H4 (cell line): ENCODE results near the gene NCDN. TPM values are rescaled to one million over a fixed set of nuclear protein-coding genes. Genes with fewer than 3 reads are reported as not detected.

Experiments used
- DNase-seq: peaks from one replicate; pipeline ENCODE4 v3.0.0-alpha.2; 2015; ENCODE audit warnings: low spot score
- total RNA-seq: library from RNA; depleted of rRNA; stranded (reverse); fragments of >200 nt; shearing (Covaris generic); gene quantifications from 2 replicates; pipeline ENCODE4 v1.2.3, GENCODE V29; 2014

Gene NCDN
- total RNA-seq, 1 experiment from 2014 or later, result 8.0 TPM

DNA sequence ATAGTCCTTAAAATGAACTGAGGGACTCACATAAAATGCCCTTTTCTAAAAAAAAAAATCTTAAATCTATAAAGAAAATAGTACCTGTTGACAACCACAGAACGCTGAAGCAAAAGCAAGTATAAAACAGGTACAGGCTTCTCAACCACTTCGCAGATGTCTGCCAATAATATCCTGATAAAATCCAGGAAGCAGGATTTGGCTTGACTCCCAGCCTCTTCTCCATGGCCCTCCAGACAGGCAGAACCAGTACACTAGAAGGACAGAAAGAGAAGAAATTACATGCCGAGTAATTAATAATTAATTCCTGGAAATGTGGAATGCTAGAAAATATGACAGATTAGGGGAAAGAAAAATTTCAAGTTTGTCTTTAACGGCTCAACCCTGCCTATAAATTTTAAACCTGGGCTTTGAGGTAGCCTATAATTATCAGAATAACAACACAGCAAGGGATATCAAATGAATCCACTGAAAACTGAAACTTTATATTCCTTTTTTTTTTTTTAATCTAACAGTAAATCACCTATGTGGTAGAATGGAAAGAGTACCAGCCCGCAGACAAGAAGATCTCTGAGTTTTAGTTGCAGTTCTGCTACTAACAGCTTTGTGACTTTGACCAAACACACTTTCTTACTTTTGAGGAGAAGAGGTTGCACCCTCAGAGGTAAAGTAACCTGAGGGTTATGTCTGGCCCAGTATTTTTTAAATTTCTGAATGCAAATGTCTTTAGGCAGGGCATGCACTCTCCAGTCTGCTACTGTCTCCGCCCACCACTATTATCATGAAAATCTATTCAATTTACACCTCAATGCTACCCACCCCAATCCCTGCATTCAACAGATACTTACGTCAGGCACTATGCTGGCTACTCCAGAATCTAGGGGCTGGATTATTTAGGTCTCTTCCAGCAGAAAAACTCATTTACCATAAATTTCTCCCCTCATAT is 3.1 kb upstream of the NCDN start:
- no peak for DNase-seq

DNA sequence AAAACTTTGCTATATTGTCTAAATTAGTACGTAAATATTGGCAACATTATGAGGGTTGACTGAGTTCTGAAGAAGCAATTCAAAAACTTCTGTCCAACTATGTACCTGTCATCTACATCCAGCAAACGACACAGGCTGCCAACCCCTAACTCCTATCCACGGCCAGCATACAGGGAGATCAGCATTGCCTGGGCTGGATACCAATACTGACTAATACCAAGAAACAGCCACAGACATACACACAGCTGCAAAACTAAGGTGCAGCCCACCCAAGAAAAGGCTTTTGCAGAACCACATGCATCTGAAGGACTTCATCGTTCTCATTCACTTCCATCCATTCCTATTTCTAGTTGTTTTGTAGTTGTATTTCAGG is 2.4 kb upstream of the NCDN start:
- DNase-seq, result no peak

DNA sequence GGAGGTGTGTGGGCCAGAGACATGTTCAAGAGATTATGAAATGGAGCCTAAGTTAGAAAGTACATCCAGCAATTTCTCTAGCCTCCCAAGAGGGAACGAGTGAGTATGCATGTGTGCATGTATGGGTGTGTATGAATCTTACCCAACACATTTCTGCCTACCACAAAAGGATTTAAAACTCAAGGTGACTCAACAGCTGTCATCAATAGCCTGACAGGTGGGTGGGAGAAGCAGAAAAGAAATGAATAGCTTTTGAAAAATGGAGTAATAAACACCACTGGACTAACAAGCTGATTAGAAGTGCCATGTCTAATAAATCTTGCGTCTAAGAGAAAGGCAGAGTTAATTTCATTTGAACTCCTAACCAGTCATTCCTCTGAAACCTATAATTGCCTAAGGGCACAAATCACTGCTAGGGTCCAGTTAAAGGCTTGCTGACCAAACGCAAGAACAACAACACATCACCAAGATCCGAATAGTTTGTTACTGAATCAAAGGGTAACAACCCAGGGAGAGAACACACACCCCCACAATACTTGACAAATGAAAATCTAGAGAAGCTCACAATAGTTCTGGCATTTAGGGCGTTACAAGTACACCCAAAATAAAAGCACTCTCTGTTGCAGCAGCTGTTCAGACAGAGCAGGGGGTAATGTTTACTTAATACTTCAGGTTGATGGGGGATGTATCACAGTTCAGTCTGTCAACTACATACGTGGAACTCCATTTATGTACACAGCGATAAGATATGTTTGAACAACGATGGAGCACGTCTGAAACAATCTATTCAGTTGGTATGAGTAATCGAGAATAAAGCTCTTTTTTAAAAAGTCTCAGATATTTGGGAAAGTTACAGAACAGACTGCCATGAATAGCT is 1.8 kb upstream of the NCDN start:
- no peak for DNase-seq

DNA sequence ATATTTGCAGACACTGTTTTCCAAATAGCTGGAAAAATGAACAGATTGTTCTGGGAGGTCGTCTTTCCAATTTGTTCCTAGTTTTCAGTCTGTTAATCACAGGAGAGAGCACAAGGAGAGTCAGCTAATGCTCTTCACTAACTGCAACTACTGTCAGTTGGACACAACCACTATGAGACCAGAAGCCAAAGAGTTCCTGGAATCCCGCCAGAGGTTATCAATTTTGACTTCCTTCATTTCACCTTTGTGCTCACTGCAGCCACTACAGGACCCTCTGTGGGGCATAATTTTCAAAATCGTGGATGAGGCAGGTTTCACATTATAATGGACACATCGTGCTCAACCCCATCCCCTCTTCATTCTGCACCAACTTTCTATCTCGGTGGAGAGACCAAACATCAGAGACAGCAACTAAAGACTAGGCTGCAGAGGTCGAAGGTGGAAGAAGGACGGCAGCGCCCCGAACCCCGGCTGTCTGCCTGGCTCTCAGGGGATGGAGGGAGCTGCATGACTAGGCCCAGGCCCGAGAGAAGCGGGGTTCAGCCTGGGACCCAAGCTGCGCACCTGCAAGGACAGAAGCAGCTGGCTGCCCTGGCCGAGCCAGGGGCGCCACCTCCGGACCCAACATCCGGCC is 998 bp upstream of the NCDN start:
- no peak for DNase-seq

DNA sequence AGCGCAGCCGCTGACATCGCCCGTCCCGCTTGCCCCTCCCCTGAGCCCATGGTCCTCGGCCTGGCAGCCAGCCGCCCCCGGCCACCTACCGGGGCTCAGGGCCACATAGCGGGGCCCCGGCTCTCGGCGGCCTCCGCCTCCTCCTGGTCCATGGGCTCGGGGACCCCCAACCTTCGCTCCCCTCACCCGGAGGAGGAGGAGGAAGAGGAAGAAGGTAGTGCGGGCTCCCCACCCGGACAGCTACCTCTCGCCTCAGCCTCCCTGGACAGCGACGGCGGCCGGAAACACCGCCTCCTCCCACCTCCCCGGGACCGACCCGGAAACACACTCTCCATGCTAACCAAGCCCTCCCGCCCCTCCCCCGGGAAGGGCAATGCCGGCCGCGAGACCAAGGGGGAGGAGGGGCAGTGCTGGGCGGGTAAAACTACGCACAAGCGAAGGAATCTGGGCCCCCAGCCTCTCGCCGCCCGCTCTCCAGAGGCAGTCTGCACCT is 435 bp upstream of the NCDN start, which contains the start of gene KIAA0319L:
TSS of gene KIAA0319L (minus strand) at position 286 of the 493 bp plus-strand sequence. CDS start 2,912 bp downstream, outside the sequence.
- DNase-seq, result peak; percentile 60

DNA sequence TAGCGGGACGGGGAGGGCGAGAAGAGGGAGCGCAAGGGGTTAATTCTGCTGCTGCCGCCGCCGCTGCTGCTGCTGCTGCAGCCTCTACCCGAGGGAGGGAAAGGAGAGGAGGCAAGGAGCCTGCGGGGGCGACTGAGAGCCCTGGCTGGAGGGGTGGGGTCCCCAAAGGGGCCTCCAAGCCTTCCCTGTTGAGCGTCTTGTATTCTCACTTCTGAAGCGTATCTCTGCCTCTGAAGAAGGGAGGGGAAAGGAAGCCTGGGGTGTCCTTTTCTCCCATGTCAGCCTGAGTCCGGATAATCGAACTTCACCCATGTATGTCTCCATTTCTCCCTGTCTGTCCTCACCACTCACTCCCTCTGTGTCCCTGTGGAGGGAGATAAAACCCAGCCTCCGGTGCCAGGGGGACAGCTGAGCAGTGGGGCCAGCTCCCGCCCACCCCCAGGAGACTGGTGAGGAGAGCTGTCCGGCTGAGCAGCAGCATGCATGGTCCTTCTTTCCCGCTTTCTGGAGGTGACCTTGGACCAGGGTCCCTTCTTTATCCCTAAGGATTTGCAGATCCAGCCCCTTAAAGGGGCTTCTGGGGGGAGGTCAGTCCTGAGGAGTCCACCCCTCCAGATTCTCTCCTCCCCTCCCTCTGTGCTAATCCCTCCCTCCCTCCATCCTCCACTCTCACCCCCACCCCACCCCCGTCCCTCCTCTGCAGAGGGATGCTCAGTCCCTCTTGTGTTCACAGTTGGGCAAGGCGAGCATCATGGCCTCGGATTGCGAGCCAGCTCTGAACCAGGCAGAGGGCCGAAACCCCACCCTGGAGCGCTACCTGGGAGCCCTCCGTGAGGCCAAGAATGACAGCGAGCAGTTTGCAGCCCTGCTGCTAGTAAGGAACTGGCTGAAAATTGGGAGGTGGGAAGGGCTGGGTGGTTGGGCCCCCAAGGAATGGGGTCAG is 1.0 kb downstream of the NCDN start:
- no peak for DNase-seq

DNA sequence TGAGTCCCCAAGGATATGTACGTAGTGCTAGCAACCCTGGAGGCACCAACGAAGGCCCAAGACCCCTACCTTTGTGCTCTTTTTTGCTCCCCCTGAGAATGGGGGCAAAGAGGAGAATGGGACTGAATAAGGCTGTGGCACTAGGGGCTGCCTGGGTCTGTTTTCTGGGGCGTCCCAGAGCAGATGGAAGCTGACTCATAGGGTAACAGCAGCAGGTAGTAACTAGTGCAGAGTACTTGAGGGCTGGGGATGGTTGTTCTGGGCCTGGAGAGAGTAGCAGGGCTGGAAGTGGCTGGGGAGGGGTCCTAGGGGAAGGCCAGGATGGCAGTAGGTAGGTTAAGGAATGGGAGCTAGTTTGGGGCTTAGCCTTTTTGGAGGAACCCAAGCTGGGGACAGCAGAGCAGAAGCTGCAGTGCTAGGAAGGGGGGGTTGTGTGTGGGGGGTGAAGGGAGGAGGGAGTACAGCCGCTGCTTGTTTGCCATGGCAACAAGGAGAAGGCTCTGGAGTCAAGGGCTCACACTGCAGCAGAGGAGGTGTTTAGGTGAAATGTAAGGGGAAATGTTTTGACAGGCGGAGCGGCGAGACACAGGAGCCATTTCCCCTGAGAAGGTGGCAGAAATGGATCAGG is 1.8 kb downstream of the NCDN start:
- DNase-seq, result no peak

DNA sequence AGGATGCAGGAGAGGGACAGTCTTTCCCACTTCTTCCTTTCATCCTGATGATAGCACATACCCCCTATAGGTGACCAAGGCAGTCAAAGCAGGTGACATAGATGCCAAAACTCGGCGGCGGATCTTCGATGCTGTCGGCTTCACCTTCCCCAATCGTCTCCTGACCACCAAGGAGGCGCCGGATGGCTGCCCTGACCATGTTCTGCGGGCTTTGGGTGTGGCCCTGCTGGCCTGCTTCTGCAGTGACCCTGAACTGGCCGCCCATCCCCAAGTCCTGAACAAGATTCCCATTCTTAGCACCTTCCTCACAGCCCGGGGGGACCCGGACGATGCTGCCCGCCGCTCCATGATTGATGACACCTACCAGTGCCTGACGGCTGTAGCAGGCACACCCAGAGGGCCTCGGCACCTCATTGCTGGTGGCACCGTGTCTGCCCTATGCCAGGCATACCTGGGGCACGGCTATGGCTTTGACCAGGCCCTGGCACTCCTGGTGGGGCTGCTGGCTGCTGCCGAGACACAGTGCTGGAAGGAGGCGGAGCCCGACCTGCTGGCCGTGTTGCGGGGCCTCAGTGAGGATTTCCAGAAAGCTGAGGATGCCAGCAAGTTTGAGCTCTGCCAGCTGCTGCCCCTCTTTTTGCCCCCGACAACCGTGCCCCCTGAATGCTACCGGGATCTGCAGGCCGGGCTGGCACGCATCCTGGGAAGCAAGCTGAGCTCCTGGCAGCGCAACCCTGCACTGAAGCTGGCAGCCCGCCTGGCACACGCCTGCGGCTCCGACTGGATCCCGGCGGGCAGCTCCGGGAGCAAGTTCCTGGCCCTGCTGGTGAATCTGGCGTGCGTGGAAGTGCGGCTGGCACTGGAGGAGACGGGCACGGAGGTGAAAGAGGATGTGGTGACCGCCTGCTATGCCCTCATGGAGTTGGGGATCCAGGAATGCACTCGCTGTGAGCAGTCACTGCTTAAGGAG is 2.9 kb downstream of the NCDN start:
- DNase-seq, result no peak

DNA sequence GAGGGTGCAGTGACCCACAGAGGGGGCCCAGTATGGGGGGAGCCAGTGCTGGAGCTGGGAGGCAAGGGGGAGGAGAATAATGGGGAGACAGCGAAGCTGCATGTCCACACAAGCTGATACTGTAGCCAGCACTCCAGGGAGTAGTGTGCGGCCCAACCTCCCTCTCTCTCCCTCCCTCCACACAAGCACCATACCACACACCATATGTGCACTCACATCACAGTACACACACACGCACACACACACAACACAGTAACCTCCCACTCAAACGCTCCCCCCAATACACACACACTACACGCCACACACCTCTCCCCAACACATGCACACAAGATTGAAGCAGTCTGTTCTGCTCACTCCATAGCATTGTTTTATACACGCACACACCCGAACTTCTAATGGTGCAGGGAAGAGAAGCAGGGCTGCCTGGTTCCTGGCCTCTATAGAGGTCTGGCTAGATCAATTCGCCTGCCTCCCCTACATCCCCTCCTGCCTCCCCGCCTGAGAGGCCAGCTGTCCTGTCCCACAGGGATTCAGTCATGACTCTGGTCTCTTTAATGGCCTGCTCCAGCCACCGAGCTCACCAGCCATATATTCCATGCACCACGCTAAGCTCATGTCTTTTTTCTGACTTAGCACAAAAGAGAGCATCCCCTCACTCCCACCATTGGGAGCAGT is 3.8 kb downstream of the NCDN start:
- DNase-seq, result no peak

DNA sequence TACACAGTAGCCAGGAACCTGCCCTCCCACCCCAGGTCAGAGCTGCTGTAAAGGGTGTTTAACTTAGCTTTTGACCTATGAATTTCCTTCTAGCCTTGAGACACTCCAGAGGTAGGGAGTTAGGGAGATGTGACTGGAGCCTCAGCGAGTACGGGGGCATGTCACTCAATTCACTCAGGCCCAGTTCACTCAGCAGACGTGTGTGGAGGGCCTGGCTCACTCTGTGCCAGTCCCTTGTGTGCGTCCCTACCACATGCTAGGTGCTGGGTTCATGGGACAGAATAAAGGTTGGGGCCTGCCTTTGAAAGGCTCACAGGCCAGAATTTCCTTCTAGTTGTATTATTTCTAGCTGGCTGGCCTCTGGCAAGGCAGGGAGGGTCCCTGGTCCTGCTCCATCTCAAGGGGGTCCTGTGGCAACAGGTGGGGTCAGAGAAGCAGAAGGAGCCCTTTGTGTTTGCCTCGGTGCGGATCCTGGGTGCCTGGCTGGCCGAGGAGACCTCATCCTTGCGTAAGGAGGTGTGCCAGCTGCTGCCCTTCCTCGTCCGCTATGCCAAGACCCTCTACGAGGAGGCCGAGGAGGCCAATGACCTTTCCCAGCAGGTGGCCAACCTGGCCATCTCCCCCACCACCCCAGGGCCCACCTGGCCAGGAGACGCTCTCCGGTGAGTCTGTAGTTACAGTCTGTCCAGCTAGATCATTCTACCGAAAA is 4.5 kb downstream of the NCDN start:
- DNase-seq, result no peak

DNA sequence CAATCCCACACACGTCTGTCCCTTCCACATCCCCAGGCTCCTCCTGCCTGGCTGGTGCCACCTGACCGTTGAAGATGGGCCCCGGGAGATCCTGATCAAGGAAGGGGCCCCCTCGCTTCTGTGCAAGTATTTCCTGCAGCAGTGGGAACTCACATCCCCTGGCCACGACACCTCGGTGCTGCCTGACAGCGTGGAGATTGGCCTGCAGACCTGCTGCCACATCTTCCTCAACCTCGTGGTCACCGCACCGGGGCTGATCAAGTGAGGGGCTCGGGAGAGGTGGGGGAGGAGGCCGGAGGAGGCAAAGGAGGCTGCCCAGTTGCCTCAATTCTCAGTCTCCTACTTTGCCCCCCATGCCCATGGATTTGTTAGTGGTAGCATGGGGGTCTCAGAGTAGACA is 5.6 kb downstream of the NCDN start:
- DNase-seq, result no peak

DNA sequence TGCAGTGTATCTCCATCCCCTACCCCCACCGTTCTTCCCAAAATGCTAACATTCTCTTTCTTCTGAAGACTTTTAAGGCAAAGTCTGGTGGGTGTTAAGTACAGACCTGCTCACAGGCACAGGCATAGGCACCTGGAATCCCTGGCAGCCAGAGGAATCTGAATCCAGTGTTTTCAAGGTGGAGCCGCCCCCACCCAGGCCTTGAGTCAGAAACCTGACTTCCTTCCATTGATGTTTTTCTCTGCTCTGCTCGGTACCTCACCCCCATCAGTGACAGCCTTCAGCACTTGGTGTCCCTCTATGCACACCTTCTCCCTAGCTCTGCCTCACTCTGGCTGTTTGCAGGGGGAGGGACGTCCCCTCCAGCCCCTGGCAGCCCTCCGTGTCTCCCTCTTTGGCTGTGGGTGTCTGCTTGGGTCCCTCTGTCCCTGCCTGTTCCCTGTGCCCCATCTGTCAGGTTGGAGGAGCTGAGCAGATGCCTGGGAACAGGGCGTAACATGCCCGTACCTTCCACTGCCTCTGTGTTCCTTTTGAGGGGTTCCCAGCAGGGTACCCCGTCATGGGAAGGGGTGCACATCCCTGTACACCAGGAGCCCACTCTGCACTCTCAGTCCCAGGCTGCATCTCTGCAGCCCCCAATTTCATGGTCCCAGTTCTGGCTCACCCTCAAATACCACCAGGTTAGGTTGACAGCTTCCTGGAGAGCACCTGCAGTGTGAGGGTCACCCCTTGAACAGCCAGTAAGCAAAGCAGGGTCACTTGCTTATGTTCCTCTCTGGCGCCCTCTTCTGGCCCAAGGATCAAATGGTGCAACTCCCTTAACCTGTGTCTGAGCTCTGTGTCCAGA is 6.7 kb downstream of the NCDN start:
- DNase-seq, result peak; percentile 49

DNA sequence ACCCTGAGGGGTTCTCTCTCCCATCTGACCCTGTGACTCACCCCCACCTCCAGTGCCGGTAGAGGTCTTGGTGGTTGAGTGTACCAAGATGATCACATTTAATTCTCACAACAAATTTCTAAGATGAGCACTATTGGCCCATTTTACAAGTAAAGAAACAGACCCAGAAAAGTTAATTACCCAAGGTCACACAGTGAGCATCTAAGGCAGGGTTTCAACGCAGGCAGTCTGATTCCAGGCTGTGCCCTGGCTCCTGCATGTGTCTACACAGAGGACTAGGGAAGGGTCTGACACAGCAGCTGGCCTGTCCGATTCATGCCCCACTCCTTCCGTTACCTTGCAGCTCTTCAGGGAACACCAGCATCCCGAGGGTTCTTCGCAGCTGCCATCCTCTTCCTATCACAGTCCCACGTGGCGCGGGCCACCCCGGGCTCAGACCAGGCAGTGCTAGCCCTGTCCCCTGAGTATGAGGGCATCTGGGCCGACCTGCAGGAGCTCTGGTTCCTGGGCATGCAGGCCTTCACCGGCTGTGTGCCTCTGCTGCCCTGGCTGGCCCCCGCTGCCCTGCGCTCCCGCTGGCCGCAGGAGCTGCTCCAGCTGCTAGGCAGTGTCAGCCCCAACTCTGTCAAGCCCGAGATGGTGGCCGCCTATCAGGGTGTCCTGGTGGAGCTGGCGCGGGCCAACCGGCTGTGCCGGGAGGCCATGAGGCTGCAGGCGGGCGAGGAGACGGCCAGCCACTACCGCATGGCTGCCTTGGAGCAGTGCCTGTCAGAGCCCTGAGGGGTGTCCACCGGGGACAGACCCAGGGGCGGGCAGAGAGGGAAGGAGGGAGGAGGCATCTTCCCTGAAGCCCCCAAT is 7.5 kb downstream of the NCDN start:
- no peak for DNase-seq

DNA sequence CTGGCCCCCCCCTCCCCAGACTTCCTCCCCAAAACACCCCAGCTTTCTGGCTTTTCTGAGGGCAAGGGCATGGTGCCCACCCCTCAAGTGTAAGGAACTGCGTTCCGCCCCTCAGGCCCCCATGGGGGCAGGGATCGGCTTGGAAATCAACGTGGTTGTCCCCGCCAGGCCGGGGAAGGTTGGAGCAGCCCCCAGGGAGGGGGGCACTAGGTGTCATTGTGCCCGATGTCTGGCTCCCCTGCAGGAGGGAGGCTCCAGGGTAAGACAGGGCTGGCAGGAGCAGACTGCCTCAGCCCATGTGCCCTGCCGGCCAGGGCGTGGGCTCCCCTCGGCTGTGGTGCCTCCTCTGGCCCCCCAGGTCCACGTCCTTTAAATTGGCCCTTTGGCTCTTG is 8.1 kb downstream of the NCDN start:
- DNase-seq, result no peak

DNA sequence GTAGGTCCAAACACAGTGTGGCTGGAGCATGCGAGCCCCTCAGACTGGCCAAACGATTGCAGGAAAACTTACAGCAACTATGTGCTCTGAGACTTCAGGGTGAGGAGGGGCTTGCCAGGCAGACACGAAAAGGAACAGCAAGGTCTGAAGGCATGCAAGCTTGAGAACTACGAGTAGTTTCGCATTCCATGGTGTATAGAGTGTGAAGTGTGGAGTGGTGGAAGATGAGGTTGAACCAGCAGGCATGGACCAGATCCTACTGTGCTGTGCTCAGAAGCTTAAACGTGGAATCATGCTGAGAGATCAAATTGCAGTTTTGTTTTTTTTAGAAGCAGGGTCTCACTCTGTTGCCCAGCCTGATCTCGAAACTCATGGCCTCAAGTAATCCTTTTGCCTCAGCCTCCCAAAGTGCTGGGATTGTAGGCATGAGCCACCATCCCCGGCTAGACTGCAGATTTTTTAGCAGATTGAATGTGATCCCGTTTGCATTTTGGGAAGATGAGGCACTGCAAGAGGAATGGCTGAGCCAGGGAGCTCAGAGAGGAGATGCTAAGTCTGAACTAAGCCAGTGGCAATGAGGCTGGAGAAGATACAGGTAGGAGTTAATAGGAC is 10.5 kb downstream of the NCDN start:
- DNase-seq, result no peak

DNA sequence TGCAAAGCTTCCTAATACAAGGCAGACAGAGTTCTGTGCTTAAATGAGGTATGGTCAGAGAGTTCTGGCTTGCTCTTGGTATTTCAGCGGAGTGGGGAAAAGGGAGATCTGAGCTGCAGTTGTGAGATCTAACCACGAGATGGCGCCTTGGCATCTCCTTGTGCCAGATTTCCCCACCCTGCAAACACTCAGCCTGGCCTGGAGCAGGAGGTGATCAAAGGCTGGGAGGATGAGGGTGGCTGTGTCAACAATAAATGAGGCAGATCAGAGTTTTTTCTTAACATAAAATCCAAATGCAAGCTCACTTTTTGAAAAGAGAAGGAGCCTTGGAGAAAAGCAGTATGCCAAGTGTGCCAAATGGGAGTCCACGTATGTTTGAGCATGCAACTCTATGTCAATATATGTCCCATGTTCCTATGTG is 11.4 kb downstream of the NCDN start:
- peak; percentile 23 for DNase-seq
